Right lobe of liver (tissue), 6 donors: ENCODE data around the gene SYNE1. TPM values are rescaled to one million over a fixed set of nuclear protein-coding genes. Genes with fewer than 3 reads are reported as not detected.
A peak's percentile ranks its signal among the peaks of the same experiment; 100 is the strongest.

ENCODE experiments used
- ATAC-seq, 4 donors: fragments of 200-7000 bp; cut with Tn5 transposase; one replicate each; pipeline ENCODE4 v1.9.1; 2020; ENCODE audit warnings: mild to moderate bottlenecking in 4 of 4, moderate library complexity in 4 of 4
- DNase-seq, 3 donors: peaks; one replicate each; pipeline ENCODE4 v3.0.0-alpha.2; 2020
- H3K27ac ChIP-seq, 3 donors: fragments of 200-600 bp; one replicate each; pipeline ENCODE4 v1.8.0; 2022
- H3K27me3 ChIP-seq, 2 donors: fragments of 200-600 bp; one replicate each; pipeline ENCODE4 v1.8.0; 2022
- H3K36me3 ChIP-seq, 4 donors: fragments of 200-600 bp; sonication (generic) in 1 of 4; one replicate each; pipeline versions ENCODE4 v1.5.1 to v1.8.0; 2017 to 2022; ENCODE audit warnings: control low read depth in 1 of 4
- H3K4me1 ChIP-seq, 4 donors: fragments of 200-600 bp; sonication (generic) in 1 of 4; one replicate each; pipeline versions ENCODE4 v1.5.1 to v1.8.0; 2017 to 2022; ENCODE audit warnings: control low read depth in 1 of 4
- H3K4me3 ChIP-seq, 3 donors: fragments of 200-600 bp; one replicate each; pipeline ENCODE4 v1.8.0; 2022
- H3K9me3 ChIP-seq, 4 donors: fragments of 200-600 bp; sonication (generic) in 1 of 4; one replicate each; pipeline versions ENCODE4 v1.5.1 to v1.8.0; 2017 to 2022; ENCODE audit warnings: control low read depth in 1 of 4
- POLR2A ChIP-seq: fragments of 450-650 bp; IDR thresholded peaks from one replicate; pipeline ENCODE4 v1.6.1; 2017; ENCODE audit warnings: antibody characterized with exemption, mild to moderate bottlenecking
- WGBS: methylation state at CpG from one replicate; pipeline ENCODE4 v1.1.6; 2018; ENCODE audit warnings: low coverage, low lambda C conversion rate; ENCODE audit not compliant: insufficient coverage; ENCODE audit errors: missing lambda C conversion rate; 5-methylcytosine and 5-hydroxymethylcytosine counted together
- intact Hi-C, 2 donors: fragments of 100-400 bp; cut with DNase I; formaldehyde crosslinking; loops; one replicate each; pipeline versions ENCODE4 v1.11.2 to v1.14.1; 2022
- total RNA-seq, 6 experiments: library from RNA; depleted of rRNA in 2 of 6; stranded (reverse); fragments of >200 nt in 2 of 6; fragmentation: NEBNext Ultra II Directional in 3 of 6; extraction: Animal tissue kit (Norgen Biotek cat#: 25700) in 3 of 6; gene quantifications; one replicate each; pipeline versions ENCODE4 v1.1.0 to v1.2.4, GENCODE V29; 2016 to 2023
- TF ChIP-seq, protein P1 (sequence below), 4 donors: fragments of 200-600 bp in 3 of 4; fragments of 450-650 bp in 1 of 4; IDR thresholded peaks; one replicate each; pipeline versions ENCODE4 v1.5.1 to v1.8.0; 2016 to 2022; ENCODE audit warnings: antibody characterized with exemption in 4 of 4, mild to moderate bottlenecking in 2 of 4
- donor health status: DM: no; HTN: yes; CAD: no.
- donor health status: DM: no; HTN: no; CAD: no.
- donor health status: DM: no; HTN: no; CAD: no.
- donor health status: DM: no; HTN: yes; CAD: no.
- donor health status: DM: no; HTN: yes; CAD: no.

SYNE1 gene
- total RNA-seq, 6 experiments from 2014 or later: 22.8 to 43.2 (median 25.0) TPM

GRCh38 chr6:152292555-152292954 lies 344.6 kb downstream of the SYNE1 start:
- intact Hi-C loops: no loop called here
- no peaks in the 10 kb centered on the region for H3K27me3 ChIP-seq
- TF ChIP-seq POLR2A: no peak
- TF ChIP-seq, protein P1, sequence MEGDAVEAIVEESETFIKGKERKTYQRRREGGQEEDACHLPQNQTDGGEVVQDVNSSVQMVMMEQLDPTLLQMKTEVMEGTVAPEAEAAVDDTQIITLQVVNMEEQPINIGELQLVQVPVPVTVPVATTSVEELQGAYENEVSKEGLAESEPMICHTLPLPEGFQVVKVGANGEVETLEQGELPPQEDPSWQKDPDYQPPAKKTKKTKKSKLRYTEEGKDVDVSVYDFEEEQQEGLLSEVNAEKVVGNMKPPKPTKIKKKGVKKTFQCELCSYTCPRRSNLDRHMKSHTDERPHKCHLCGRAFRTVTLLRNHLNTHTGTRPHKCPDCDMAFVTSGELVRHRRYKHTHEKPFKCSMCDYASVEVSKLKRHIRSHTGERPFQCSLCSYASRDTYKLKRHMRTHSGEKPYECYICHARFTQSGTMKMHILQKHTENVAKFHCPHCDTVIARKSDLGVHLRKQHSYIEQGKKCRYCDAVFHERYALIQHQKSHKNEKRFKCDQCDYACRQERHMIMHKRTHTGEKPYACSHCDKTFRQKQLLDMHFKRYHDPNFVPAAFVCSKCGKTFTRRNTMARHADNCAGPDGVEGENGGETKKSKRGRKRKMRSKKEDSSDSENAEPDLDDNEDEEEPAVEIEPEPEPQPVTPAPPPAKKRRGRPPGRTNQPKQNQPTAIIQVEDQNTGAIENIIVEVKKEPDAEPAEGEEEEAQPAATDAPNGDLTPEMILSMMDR (IDR thresholded peaks at IDR 0.05): no peak
- no peaks in the 10 kb centered on the region for H3K9me3 ChIP-seq
- H3K4me1 ChIP-seq: peaks cover 0 to 20% (median 1%) of the 10 kb centered on the region in 4 donors
- 84% methylated on average over 3 of the region's 3 CpGs for WGBS
- H3K36me3 ChIP-seq: peaks cover 0 to 41% (median 19%) of the 10 kb centered on the region in 4 donors
- H3K4me3 ChIP-seq: no peak overlapping the region
- DNase-seq (no peak), ATAC-seq (no peak)
- no peak overlapping the region for H3K27ac ChIP-seq

- no peaks in the 10 kb centered on the region for H3K9me3 ChIP-seq
- H3K27me3 ChIP-seq: no peaks in the 10 kb centered on the region
- H3K36me3 ChIP-seq: peaks cover 0 to 46% (median 22%) of the 10 kb centered on the region in 4 donors
- H3K4me1 ChIP-seq: peaks cover 0 to 4% (median 0%) of the 10 kb centered on the region in 4 donors
- no peak overlapping the region for H3K27ac ChIP-seq
- DNase-seq (no peak), ATAC-seq (no peak)
- no peak overlapping the region for H3K4me3 ChIP-seq
- TF ChIP-seq POLR2A: no peak
- TF ChIP-seq, protein P1 (IDR thresholded peaks at IDR 0.05): no peak
- intact Hi-C loops: no loop called here
These were observed 346.5 kb downstream of the SYNE1 start for GRCh38 chr6:152290693-152291092.

- TF ChIP-seq POLR2A: no peak
- TF ChIP-seq, protein P1 (IDR thresholded peaks at IDR 0.05): no peak
- H3K36me3 ChIP-seq: peaks cover 0 to 22% (median 7%) of the 10 kb centered on the region in 4 donors
- H3K9me3 ChIP-seq: no peaks in the 10 kb centered on the region
- peak; percentile 57 to 85 (median 85) for DNase-seq
- H3K4me1 ChIP-seq: peaks cover 0 to 9% (median 3%) of the 10 kb centered on the region in 4 donors
- H3K27me3 ChIP-seq: no peaks in the 10 kb centered on the region
- H3K4me3 ChIP-seq: peak overlapping the region in 1 of 3 donors; percentile 17
- intact Hi-C loops: loop anchor here in 1 of 2 donors (10.0 kb wide), 1 partner anchor 57 kb away; no protein-coding TSS in a partner anchor
- peak; percentile 94 to 97 (median 95) for ATAC-seq
- peak overlapping the region in 2 of 3 donors; percentile 64 to 69 for H3K27ac ChIP-seq
- 36% methylated on average over 9 of the region's 9 CpGs for WGBS
These were observed 359.3 kb downstream of the SYNE1 start for GRCh38 chr6:152277826-152278329.

- ATAC-seq: no peak
- intact Hi-C loops: loop anchor here in 1 of 2 donors (10.0 kb wide), 1 partner anchor 61 kb away; no protein-coding TSS in a partner anchor
These were observed 363.5 kb downstream of the SYNE1 start for GRCh38 chr6:152273638-152274037.

More at GRCh38 chr6:152273638-152274037, 363.5 kb downstream of the SYNE1 start:
- no peak overlapping the region for H3K4me3 ChIP-seq
- H3K36me3 ChIP-seq: peaks cover 0 to 10% (median 2%) of the 10 kb centered on the region in 4 donors
- no peak for DNase-seq
- no peaks in the 10 kb centered on the region for H3K27me3 ChIP-seq
- H3K27ac ChIP-seq: no peak overlapping the region
- WGBS: 69% methylated on average over 3 of the region's 4 CpGs
- H3K9me3 ChIP-seq: no peaks in the 10 kb centered on the region
- TF ChIP-seq, protein P1 (IDR thresholded peaks at IDR 0.05): no peak
- no peak for TF ChIP-seq POLR2A
- peaks cover 0 to 9% (median 2%) of the 10 kb centered on the region in 4 donors for H3K4me1 ChIP-seq
